Activated CD4-positive, alpha-beta T cell treated with anti-CD3 and anti-CD28 coated beads, Interleukin-2, amount 50 U/mL, for 16 hours (primary cell): ENCODE measurements around the gene KLHL26.

Experiments
- DNase-seq: peaks from one replicate; pipeline ENCODE4 v3.0.0-alpha.2; 2020

The KLHL26 gene

DNA sequence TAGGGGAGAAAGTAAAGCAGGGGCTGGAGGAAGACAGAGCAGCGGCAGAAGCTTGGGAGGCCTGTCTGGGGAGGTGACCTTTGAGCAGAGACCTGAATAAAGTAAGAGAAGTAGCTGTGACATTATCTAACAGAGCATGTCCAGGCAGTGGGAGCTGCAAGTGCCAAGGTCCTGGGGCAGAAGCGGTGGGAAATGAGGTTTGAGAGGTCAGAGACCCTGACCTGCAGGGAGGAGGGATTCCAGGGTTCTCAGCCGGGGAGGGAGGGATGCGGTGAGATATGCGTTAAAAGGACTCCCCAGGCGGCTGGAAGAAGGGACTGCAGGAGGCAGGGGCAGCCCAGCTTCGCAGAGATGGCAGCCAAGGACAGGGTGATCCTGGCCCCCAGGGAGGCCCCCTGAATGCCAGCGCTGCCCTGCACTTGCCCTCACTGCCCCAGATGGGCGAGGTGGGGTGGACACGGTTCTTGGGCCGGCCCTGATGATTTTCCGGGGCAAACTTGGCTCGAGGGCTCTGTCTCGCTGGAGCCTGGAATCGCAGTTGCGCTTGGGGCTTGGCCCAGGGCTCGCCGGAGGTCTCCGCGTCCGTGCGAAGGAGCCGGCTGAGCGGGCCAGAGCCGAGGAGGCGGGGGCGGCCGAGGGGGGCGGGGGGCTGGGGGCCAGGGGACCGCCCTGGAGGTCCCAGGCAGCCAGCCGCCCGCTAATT lies 33.4 kb upstream of the KLHL26 start:
- no peak for DNase-seq

DNA sequence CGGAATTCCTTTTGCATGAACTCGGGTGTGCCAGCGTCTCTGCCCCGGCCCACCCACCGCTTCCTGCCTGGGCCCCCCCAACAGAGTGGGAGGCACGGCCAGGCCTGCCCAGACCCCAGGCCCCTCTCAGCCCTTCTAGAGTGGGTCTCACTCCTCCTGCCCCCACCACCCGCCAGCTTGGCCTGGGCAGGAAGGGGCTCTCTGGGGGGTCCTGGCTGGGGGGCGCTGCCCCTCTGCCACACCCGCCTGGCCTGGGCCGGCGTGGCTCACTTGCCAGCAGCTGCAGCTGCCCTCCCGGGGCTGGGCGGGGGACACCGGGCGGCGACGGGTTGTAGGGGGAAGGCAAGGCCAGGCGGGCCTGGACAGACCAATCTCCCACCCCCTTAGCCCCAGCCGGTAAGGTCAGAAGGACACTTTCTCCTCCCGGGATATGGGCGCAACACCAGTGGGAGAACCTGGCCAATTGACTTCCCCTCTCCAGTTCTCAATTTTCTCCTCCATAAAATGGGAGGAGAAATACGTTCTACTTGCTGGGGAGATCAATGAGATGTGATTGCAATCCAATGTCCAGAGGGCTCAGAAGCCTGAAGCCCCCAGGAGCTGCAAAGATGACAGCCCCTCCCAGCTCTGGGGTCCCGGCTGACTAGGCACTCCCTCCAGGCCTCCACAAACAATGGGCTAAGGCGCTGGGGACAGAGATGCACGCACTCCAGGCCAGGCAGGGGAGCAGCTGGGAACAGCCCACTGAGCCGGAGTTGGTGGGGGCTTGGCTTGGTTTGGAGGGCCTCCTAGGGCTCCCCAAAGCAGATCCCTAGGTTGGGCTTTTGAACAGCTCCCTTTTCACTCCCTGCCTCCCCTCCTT lies 32.6 kb upstream of the KLHL26 start:
- no peak for DNase-seq

DNA sequence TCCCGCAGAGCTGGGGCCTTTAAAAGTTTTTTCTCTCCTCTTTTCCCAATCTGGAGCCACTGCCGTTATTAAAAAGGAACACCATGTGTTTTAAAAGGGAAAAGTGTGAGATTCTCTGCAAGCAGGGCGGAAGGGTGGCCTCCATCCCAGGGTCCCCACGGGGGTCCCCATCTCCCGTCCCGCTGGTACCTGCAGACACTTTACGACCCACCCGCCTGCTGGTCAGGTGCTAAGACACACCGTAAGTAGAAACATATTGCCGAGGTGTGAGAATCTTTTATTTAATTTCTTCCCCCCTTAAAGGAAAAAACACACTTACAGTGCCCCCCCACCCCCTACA lies 32.0 kb upstream of the KLHL26 start:
- no peak for DNase-seq

DNA sequence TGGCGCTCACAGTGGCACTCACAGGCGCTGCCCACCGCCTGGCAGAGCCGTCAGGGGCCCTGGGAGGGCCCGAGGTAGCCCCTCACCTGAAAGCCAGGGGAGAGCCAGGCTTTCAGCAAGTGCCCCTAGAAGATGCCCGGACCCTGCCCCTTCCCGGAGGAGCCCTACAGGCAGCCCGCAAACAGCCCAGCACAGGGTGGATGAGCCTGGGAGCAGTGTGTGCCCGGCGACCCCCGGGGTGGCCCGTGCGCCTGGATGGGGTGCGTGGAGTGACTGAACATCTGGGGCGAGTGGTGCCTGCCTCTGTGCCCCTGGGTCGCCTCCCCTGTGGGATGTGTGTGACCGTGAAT lies 31.7 kb upstream of the KLHL26 start:
- DNase-seq: no peak

DNA sequence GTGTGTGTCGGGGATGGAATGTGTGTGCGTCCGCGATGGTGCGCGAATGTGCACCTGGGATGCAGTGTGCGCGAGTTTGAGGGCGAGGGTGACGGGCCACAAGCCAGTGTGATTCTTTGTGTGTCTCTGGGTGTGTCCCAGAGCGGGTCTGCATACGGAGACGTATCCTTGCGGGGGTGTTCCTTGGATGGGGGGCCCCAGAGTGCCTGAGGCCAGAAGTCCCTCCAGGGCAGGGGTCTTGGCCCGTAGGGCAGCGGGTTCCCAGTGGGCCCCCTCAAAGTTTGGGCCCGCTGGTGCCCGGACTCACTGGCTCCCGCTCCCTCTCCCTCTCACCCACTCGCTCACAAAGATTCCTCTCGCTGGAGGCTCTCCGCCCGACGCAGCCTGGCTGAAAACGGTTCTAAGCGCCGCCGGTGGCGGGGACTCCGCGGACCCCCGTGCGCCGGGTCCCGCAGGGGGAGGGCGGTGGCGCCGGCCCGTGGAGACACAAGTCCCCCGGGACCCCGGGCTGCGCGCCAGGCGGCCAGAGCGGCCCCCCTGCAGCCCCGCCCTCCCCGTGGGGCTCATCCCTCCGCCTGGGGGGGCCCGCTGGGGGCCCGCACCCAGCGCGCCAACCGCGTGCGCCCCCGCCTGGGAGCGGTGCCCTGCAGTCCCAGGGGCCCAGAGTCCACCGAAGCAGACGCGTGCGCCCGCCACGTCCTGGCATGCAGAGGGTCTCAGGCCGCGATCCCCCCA lies 31.1 kb upstream of the KLHL26 start:
- DNase-seq: no peak

DNA sequence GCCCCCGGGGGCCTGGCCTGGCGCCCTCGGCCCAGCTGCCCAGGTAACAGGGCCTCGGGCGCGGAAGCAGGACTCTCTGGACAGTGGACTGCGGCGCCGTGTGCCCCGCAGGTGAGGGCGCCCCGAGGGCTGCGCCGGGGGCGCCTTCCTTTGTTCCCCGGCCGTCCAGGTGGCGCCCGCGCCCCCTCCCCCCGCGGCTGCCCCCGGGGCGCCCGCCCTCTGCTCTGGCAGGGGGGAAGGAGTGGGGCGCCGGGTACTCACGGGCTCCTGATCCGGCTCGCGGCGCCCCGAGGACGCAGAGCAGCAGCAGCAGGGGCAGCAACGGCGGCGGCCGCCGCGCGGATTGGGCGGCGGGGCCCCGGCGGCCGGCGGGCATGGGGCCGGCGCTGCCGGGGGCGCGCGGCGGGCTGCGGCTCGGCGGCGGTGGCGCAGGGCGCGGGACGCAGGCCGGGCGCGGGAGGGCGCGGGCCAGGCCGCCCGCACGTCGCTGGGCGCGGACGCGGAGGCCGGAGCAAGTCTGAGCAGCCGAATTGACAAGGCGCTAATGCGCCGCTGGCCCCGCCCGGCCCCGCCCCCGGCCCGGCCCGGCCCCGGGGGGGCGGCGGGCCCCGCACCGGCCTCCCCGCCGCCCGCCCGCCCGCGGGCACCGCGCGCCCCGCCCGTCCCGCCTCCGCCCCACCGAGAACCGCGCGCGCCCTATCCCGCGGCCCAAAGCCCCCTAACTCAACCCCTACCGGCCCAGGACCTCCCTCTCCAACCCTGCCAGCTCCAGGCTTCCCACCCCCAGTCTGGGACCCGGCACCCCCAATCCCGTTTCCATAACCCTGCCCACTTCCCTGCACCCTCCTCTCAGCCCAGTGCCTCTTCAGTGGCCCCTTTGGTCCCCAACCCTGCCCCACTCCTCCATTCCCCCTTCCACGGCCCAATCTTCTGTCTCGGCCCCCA lies 30.3 kb upstream of the KLHL26 start, which contains the start of gene CRLF1:
Gene CRLF1 (minus strand): TSS at position 519 of the 945 bp plus-strand sequence. CDS start 143 bp downstream, at position 376.
- no peak for DNase-seq

DNA sequence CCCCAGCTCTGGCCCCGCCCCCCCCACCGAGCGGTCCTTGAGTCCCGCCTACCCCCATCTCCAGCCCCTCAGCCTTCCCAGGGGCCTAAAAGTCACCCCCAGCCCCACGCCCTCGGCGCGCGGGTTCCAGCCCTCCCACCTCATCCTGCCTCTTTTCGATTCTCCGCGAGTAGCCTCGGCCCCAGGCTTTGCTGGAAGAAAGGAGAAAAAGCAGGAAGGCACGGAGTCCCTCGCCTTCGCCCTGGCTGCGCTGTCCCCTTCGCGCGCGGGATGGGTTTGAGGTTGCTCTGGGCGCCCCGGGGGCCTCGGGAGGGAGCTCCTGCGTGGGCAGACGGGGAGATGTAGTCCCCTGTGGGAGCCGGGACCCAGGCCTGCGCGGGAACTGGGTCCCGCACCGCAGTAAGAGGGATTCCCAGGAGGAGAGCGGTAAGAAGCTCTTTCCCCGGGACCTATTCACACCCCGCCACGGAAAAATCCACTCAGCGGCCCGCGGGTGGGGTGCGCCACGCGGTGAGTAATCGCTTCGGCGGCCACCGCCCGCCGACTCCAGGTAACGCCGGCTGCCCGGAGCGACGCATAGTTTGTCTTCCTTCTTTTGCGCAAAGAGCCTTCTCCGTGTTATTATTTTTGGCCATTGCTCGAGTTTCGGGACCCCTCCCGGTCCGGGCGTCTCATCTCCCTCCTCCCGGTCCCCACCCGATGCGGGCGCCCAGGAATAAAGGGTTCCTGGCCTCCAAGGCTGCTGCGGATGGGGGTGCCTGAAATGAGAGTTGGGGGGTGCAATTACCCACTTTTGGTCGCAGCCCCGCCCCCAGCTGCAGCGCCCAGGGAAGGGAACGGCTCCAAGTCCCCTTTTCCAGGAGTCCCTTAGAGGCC lies 29.4 kb upstream of the KLHL26 start:
- no peak for DNase-seq

DNA sequence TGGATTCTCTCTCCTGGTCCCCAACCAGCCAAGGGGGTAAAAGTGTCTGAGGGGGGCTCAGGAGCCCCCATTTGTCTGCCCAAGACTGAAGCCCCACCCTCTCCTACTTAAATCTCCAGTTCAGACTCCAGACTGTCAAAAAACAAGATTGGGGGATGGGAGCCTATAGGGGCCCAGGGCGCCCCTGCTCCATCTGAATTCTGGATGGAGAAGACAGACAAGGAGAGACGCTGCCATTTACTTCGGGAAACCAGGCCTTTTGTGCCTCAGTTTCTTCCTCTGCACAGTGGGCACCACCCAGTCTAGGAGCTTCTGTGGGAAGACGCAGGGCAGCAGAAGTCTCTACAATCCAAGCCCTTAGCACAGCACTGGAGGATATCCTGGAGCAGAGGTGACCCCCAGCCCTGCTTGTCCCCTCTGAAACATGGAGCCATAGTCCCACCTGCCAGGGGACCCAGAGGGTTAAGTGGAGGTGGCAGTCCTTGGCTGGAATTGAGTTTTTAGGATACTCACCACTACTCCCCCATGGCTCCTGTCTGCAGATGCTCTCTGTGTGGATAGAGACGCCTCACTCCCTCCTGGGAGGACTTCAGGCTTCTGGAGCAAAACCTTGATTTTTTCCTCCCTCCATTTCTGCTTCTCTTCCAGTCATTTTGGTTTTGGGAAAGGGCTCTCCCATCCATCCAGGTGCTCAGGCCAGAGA lies 28.6 kb upstream of the KLHL26 start:
- no peak for DNase-seq

DNA sequence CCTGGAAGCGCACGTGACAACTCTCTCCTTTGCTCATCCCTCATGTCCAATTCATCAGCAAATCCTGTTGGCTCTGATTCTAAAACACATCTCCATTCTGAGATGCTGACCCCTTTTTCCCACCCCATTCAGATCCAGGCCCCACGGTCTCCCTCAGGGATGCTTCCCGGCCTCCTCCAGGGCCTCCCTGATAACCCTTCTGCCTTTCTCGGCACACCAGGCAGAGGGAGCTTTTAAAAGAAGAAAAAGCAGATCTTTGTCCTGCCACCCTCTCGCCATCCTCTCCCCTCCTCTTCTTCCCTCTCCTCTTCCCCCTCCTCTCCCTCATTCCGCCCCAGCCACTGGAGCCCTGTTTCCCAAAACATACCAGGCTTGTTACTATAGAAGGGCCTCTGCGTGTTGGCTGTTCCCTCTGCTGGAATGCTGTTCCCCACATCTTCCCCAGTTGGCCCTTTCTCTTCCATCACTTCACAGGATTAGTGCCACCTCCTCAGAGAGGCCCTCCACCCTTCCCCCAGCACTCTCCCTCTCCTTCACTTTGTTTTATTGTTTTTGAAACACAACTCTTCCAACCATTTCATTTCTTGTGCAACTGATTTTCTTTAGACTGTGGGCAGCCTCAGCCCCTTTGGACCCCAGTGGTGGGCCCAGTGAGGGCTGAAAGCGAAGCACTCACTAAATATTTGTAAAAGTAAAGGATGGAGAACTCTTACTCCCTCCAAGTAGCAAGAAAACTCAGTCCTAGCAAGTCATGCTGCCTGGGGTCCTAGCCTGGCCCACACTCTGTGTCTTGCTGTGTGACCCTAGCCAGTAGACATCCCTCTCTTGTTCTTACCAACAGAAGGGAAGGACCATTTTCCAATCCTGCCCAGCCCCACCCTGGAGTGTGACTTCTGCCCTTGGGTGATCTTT lies 27.8 kb upstream of the KLHL26 start:
- DNase-seq: no peak

DNA sequence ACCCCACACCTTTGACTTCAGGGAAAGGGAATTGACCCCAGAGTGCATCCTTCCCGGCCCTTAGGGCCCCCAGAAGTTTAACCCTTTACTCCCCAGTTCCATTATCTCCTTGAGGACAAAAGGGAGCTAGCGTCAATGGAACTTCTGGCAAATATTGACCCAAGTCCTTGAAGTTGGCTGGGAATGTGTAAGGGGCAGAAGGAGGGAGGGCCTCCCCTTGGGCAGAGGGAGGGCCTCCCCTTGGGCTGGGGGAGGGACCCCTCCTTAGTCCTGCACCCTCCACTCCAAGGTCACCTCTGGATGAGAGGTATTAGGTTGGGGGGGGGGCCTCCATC lies 27.1 kb upstream of the KLHL26 start:
- no peak for DNase-seq

DNA sequence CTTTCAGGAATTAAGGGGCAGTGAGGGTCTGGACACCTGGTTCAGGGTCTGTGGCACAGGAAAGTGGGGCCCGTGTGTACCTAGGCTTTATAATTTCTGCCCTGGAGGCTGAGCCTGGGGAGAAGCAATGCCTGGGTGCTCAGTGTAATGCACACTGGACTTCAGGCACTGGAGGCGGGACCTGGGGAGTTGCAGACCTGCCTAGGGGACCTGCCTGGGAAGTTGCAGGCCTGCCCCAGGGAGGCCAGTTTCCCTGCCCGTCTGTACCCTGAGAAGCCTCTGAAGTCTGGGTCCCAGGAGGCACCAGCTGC lies 26.6 kb upstream of the KLHL26 start:
- DNase-seq: no peak

DNA sequence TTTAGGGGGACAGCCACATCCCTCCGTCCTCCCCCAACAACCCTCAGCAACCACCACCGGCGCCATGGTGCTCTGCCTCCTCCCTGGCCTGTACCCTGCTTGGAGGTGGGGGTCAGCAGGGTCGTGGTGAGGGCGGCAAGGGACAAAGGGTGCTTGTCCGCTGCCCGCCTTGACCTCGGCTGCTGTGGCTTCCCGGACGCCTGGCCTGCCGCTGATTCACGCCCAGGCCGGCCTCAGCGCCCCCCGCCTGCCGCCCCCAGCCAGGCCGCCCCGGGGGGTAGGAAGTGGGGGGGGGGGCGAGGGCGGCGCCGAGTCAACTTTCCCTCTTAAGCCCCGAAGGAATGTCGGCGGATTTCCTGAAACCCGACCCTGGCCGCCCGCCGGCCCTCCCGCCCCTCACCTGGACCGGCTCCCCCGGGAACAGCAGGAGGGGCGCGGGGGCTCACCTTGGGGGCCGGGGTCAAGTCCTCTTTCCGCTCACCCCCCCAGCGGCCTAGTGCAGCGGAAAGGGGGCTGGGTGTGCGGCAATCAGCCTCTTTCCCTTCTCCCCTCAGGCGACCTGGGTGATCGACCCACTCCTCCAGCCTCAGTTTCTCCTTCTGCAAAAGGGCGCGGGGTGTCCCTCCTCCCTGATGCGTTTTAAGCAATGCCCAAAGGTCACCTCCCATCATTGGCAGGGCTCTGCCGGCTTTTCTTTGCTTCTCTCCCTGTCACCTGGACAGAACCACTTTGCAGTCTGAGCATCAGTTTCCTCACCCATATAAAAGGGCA lies 26.1 kb upstream of the KLHL26 start:
- DNase-seq: no peak

DNA sequence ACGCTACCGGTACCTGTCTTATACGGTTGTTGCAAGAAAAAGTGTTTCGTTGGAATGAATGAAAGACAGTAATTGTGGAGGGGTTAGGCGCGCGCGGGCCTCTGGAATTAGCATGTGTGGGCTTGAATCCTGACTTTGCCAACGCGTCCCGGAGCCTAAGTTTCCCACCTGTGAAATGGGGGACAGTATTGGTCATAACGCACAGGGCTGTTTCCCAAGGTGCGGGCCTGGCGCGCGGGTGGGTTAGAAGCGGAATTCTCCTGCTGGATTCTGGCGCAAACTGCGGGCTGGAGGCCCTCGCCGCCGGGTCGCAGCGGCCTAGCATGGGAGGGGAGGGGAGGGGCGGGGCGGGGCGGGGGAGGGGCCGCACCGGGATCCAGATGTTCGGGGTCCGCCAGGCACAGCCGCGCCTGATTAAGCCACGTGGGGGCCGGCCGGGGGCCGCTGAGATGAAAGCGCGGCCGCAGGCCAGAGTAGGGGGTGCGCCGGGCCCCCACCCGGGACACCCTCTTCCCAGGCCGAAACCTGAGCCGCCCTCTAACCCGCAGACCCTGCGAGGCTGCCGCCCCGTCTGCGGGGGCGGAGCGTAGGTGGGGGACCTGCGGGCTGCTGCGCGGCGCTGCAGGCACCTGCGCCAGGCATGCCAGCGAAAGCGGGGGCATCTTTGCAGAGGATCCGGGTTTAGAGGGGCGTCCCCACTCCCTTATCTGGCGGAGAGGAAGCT lies 25.3 kb upstream of the KLHL26 start:
- no peak for DNase-seq

DNA sequence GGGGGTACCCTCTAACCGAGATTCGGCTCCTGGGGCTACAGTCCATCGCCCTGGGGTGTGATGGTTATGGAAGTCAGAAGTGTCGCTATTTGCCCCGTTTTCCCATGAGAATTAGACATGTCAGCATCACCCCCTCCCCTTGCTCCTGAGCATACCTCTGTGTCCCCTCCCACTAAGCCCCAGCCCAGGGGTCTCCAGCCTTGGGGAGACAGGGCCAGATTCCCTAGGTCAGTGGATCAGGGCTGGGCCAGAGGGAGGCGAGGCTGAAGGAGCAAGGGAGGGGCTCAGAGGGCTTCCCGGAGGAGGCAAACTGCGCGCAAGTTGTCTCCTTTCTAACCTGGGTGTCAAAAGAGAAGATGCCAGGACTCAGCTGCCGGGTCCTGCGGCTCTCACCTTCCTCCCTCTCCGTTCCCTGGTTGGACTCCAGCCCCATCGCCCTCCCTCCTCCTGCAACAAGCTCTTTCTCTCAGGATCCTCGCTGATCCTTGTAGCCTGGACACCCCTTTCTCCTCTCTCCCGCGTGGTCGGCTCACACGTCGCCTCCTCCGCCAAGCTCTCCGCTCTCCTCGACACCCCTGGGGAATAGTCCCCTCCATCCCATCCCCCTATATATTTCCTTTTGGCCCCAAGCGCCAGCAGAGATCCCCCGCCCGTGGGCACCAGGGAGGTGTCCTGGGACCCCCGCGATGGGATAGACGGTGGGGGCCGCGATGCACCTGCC lies 24.6 kb upstream of the KLHL26 start:
- DNase-seq: no peak

DNA sequence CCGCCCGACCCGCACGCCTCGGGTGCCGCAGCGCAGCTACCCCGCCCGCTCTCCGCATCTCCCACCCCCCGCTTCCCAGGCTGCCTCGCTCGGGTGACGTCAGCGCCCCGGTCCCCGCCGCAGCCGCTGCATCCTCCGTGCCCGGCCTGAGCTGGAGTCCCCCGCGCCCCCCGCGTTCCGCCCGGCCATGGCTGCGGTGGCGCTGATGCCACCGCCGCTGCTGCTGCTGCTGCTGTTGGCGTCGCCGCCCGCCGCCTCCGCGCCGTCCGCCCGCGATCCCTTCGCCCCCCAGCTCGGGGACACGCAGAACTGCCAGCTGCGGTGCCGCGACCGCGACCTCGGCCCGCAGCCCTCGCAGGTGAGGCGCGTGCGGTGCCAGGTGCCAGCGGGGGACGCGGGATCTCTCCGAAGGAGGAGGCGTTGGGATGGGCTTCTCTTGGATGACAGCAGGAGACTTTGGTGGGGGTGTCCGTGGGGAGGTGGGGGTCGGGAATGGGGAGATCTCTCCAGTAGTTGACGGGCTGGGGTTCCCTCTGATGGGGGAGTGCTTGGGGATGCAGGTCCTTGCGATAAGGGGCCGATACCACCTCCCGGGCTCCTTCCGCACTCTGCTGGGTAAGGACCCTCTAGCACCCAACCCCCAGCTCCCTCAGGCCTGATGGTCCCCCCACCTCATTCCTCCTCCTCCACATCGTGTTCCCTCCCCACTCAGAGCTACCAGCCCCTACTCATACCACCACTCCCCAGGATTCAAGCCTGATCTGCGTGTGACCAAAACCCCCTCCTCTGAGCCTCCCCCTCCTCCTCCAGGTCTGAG lies 23.8 kb upstream of the KLHL26 start, which contains the start of gene TMEM59L:
Gene TMEM59L (plus strand): TSS at position 99 of the 817 bp plus-strand sequence. CDS start 89 bp downstream, at position 188.
- no peak for DNase-seq

DNA sequence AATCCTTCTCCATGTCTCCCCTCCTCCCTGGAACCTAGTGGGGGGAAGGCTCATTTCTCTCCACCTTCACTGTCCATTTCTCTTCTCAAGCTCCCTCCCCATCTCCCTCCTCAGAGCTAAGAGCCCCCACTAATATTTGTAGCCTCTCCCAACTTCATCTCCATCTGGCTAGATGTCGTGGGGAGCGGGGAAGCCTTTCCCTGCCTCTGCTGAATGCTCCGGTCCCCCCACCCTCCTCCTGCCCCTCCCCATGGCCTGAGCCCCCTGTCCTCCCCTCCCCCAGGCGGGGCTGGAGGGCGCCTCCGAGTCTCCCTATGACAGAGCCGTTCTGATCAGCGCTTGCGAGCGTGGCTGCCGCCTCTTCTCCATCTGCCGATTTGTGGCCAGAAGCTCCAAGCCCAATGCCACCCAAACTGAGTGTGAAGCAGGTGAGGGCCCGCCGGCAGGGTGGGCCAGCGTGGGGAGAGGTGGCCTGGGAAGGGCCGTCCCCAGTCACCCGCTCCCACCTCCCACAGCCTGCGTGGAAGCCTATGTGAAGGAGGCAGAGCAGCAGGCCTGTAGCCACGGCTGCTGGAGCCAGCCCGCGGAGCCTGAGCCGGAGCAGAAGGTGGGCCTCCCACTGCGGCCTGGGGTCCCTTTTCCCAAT lies 23.1 kb upstream of the KLHL26 start:
- DNase-seq: no peak
